Suprapubic skin (tissue), 4 donors: ENCODE measurements around the gene IL17B.

Source experiments
- CTCF ChIP-seq, 2 donors: fragments of 200-600 bp in 1 of 2; fragments of 450-650 bp in 1 of 2; sonication (generic) in 1 of 2; IDR thresholded peaks; one replicate each; pipeline ENCODE4 v1.5.1; 2016 to 2019; ENCODE audit warnings: antibody characterized with exemption in 2 of 2, mild to moderate bottlenecking in 1 of 2, moderate library complexity in 1 of 2
- EP300 ChIP-seq: sonication (generic); formaldehyde crosslinking; IDR thresholded peaks from one replicate; pipeline ENCODE4 v1.6.1; 2017; ENCODE audit warnings: antibody characterized with exemption
- POLR2A ChIP-seq, 2 donors: fragments of 450-650 bp; IDR thresholded peaks; one replicate each; pipeline ENCODE4 v1.6.1; 2017; ENCODE audit warnings: antibody characterized with exemption in 2 of 2, mild to moderate bottlenecking in 2 of 2, moderate library complexity in 2 of 2
- POLR2AphosphoS5 ChIP-seq, 3 donors: sonication (generic); formaldehyde crosslinking; IDR thresholded peaks; one replicate each; pipeline ENCODE4 v1.6.1; 2017; ENCODE audit warnings: antibody characterized with exemption in 3 of 3

GRCh38 chr5:149379818-149380374, 804 bp upstream of the IL17B start:
- TF ChIP-seq POLR2A (IDR thresholded peaks at IDR 0.05), result no peak
- TF ChIP-seq CTCF (IDR thresholded peaks at IDR 0.05), result no peak
- TF ChIP-seq EP300, result no peak
- no peak for TF ChIP-seq POLR2AphosphoS5 (IDR thresholded peaks at IDR 0.05)
